ENCODE results near the gene ZNF318. TPM values are rescaled to one million over a fixed set of nuclear protein-coding genes. Genes with fewer than 3 reads are reported as not detected.
A peak's percentile ranks its signal among the peaks of the same experiment; 100 is the strongest.
"Not testable (repeated sequence)": the region's sequence is repeated elsewhere in the genome, so short reads cannot be mapped to it uniquely, and the experiment has no call there.

The ZNF318 gene
- total RNA-seq, 1 experiment from 2014 or later: 11.3 TPM

- intact Hi-C loops (cut with micrococcal nuclease): no loop called here
- Mint-ChIP-seq H3K4me3 (ENCODE audit: unreplicated experiment) (no peak overlapping the region), H3K36me3 (ENCODE audit: insufficient read depth, unreplicated experiment) (no peaks in the 10 kb centered on the region), H3K27ac (ENCODE audit: low read depth, unreplicated experiment) (no peak overlapping the region), H3K27me3 (ENCODE audit: insufficient read depth, unreplicated experiment) (no peaks in the 10 kb centered on the region), H3K4me1 (ENCODE audit: insufficient read depth, unreplicated experiment) (no peaks in the 10 kb centered on the region), H3K9me3 (ENCODE audit: unreplicated experiment) (no peaks in the 10 kb centered on the region)
- ChIA-PET CTCF (interaction anchor here (0.6 to 1.3 kb wide), 4 partner anchors 18 to 1432 kb away, joined by 3 to 5 read pairs (median 4); no protein-coding TSS in a partner anchor), POLR2A (interaction anchor here (0.6 kb wide), 2 partner anchors 54 to 114 kb away, joined by 3 read pairs; partner anchors contain the start of gene LRRC73)
- TF ChIP-seq CTCF (IDR thresholded peaks at IDR 0.05; ENCODE audit: unreplicated experiment): no peak
- DNase-seq (ENCODE audit: unreplicated experiment): no peak
- BruUV-seq (replicated peaks): no TSS peak
These were observed 27.1 kb upstream of the ZNF318 start for GRCh38 chr6:43396408-43397149.

GRCh38 chr6:43395776-43396175 is 26.3 kb upstream of the ZNF318 start:
- H3K36me3 Mint-ChIP-seq (ENCODE audit: insufficient read depth, unreplicated experiment): no peaks in the 10 kb centered on the region
- peak; percentile 9 for DNase-seq (ENCODE audit: unreplicated experiment)
- no TSS peak for BruUV-seq (replicated peaks)

GRCh38 chr6:43394982-43395381 is 25.5 kb upstream of the ZNF318 start:
- Mint-ChIP-seq H3K4me1 (ENCODE audit: insufficient read depth, unreplicated experiment) (no peaks in the 10 kb centered on the region), H3K27ac (ENCODE audit: low read depth, unreplicated experiment) (peak overlapping the region; percentile 39), H3K9me3 (ENCODE audit: unreplicated experiment) (no peaks in the 10 kb centered on the region), H3K36me3 (ENCODE audit: insufficient read depth, unreplicated experiment) (no peaks in the 10 kb centered on the region), H3K4me3 (ENCODE audit: unreplicated experiment) (no peak overlapping the region), H3K27me3 (ENCODE audit: insufficient read depth, unreplicated experiment) (no peaks in the 10 kb centered on the region)
- ChIA-PET POLR2A (interaction anchor here (0.6 to 1.1 kb wide), 3 partner anchors 10 to 392 kb away, joined by 3 to 4 read pairs (median 3); no protein-coding TSS in a partner anchor), CTCF (no interaction called here)
- no peak for TF ChIP-seq CTCF (IDR thresholded peaks at IDR 0.05; ENCODE audit: unreplicated experiment)
- no peak for DNase-seq (ENCODE audit: unreplicated experiment)
- intact Hi-C loops (cut with micrococcal nuclease): no loop called here
- no TSS peak for BruUV-seq (replicated peaks)

More at GRCh38 chr6:43395776-43396175, 26.3 kb upstream of the ZNF318 start:
- H3K4me3 Mint-ChIP-seq (ENCODE audit: unreplicated experiment): no peak overlapping the region
- no peak for TF ChIP-seq CTCF (IDR thresholded peaks at IDR 0.05; ENCODE audit: unreplicated experiment)
- ChIA-PET POLR2A (interaction anchor here (0.6 to 1.1 kb wide), 3 partner anchors 55 to 198 kb away, joined by 3 read pairs; no protein-coding TSS in a partner anchor), CTCF (interaction anchor here (0.6 to 1.3 kb wide), 5 partner anchors 10 to 1432 kb away, joined by 3 to 5 read pairs (median 3); no protein-coding TSS in a partner anchor)
- intact Hi-C loops (cut with micrococcal nuclease): no loop called here
- no peaks in the 10 kb centered on the region for H3K4me1 Mint-ChIP-seq (ENCODE audit: insufficient read depth, unreplicated experiment)
- H3K9me3 Mint-ChIP-seq (ENCODE audit: unreplicated experiment): no peaks in the 10 kb centered on the region
- H3K27ac Mint-ChIP-seq (ENCODE audit: low read depth, unreplicated experiment): no peak overlapping the region
- no peaks in the 10 kb centered on the region for H3K27me3 Mint-ChIP-seq (ENCODE audit: insufficient read depth, unreplicated experiment)

- H3K36me3 Mint-ChIP-seq (ENCODE audit: insufficient read depth, unreplicated experiment): no peaks in the 10 kb centered on the region
- H3K4me1 Mint-ChIP-seq (ENCODE audit: insufficient read depth, unreplicated experiment): no peaks in the 10 kb centered on the region
- DNase-seq (ENCODE audit: unreplicated experiment): no peak
- no peak overlapping the region for H3K27ac Mint-ChIP-seq (ENCODE audit: low read depth, unreplicated experiment)
- H3K27me3 Mint-ChIP-seq (ENCODE audit: insufficient read depth, unreplicated experiment): no peaks in the 10 kb centered on the region
- no peak overlapping the region for H3K4me3 Mint-ChIP-seq (ENCODE audit: unreplicated experiment)
- no TSS peak for BruUV-seq (replicated peaks)
- POLR2A ChIA-PET: interaction anchor here (1.0 kb wide), 1 partner anchor 35 kb away, joined by 3 read pairs; no protein-coding TSS in a partner anchor
- no peaks in the 10 kb centered on the region for H3K9me3 Mint-ChIP-seq (ENCODE audit: unreplicated experiment)
- intact Hi-C loops (cut with micrococcal nuclease): no loop called here
- CTCF ChIA-PET: interaction anchor here (0.6 to 0.9 kb wide), 2 partner anchors 8 to 44 kb away, joined by 3 to 4 read pairs; no protein-coding TSS in a partner anchor
- no peak for TF ChIP-seq CTCF (IDR thresholded peaks at IDR 0.05; ENCODE audit: unreplicated experiment)
These were observed 24.2 kb upstream of the ZNF318 start for GRCh38 chr6:43393602-43394001.

- H3K4me1 Mint-ChIP-seq (ENCODE audit: insufficient read depth, unreplicated experiment); H3K27me3 Mint-ChIP-seq (ENCODE audit: insufficient read depth, unreplicated experiment); H3K36me3 Mint-ChIP-seq (ENCODE audit: insufficient read depth, unreplicated experiment); DNase-seq (ENCODE audit: unreplicated experiment); BruUV-seq (replicated peaks); H3K27ac Mint-ChIP-seq (ENCODE audit: low read depth, unreplicated experiment); H3K4me3 Mint-ChIP-seq (ENCODE audit: unreplicated experiment); H3K9me3 Mint-ChIP-seq (ENCODE audit: unreplicated experiment); intact Hi-C loops (cut with micrococcal nuclease): not testable (repeated sequence)
- ChIA-PET CTCF (interaction anchor here (0.6 to 0.9 kb wide), 2 partner anchors 8 to 44 kb away, joined by 3 to 4 read pairs; no protein-coding TSS in a partner anchor), POLR2A (interaction anchor here (0.7 to 1.0 kb wide), 2 partner anchors 35 to 75 kb away, joined by 3 read pairs; no protein-coding TSS in a partner anchor)
These were observed 23.7 kb upstream of the ZNF318 start for GRCh38 chr6:43393133-43393532.
